Measurements from ENCODE around the gene AIMP1.

The AIMP1 gene

GRCh38 chr4:106336618-106337017, 20.3 kb downstream of the AIMP1 start:
- no peak for TF ChIP-seq CTCF (IDR thresholded peaks at IDR 0.05; ENCODE audit: borderline replicate concordance, insufficient read depth, low read depth, low read length)
- H3K4me3 ChIP-seq (ENCODE audit: low read depth, low read length) = no peak overlapping the region

GRCh38 chr4:106337916-106338315, 21.6 kb downstream of the AIMP1 start:
- TF ChIP-seq CTCF (IDR thresholded peaks at IDR 0.05; ENCODE audit: borderline replicate concordance, insufficient read depth, low read depth, low read length) = no peak
- no peak overlapping the region for H3K4me3 ChIP-seq (ENCODE audit: low read depth, low read length)

- no peak for TF ChIP-seq CTCF (IDR thresholded peaks at IDR 0.05; ENCODE audit: borderline replicate concordance, insufficient read depth, low read depth, low read length)
- H3K4me3 ChIP-seq (ENCODE audit: low read depth, low read length) = no peak overlapping the region
Measured at GRCh38 chr4:106338671-106339070, 22.3 kb downstream of the AIMP1 start.

- TF ChIP-seq CTCF (IDR thresholded peaks at IDR 0.05; ENCODE audit: borderline replicate concordance, insufficient read depth, low read depth, low read length) = no peak
- no peak overlapping the region for H3K4me3 ChIP-seq (ENCODE audit: low read depth, low read length)
Measured at GRCh38 chr4:106339431-106339830, 23.1 kb downstream of the AIMP1 start.

GRCh38 chr4:106340774-106341173, 24.4 kb downstream of the AIMP1 start:
- no peak for TF ChIP-seq CTCF (IDR thresholded peaks at IDR 0.05; ENCODE audit: borderline replicate concordance, insufficient read depth, low read depth, low read length)

GRCh38 chr4:106343865-106344646, 27.7 kb downstream of the AIMP1 start:
- TF ChIP-seq CTCF (IDR thresholded peaks at IDR 0.05; ENCODE audit: borderline replicate concordance, insufficient read depth, low read depth, low read length) = no peak
- H3K4me3 ChIP-seq (ENCODE audit: low read depth, low read length) = no peak overlapping the region

More at GRCh38 chr4:106340774-106341173, 24.4 kb downstream of the AIMP1 start:
- H3K4me3 ChIP-seq (ENCODE audit: low read depth, low read length) = no peak overlapping the region

GRCh38 chr4:106344647-106344970, 28.3 kb downstream of the AIMP1 start:
- TF ChIP-seq CTCF (IDR thresholded peaks at IDR 0.05; ENCODE audit: borderline replicate concordance, insufficient read depth, low read depth, low read length) = no peak
- no peak overlapping the region for H3K4me3 ChIP-seq (ENCODE audit: low read depth, low read length)

Data from GM12875 (cell line).